Measurements from ENCODE around the gene CFAP77.

CFAP77 gene

DNA sequence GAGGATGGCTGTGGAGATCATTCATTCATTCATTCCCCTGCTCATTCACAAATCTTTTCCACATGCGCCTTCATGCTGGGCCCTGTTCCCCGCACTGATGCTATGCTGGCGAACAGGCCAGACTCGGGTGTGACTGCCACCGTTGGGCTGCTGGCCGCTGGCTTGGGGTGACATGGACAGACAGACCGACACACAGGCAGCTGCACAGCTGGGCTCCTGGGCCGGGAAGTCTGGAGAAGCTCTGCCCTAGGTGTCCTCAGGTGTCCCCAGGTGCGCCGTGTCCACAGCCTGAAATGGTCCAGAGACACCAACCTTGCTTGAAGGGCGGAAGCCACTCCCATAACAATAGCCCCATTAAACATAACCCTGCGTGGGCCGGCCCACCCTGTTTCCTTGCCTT is 137.4 kb downstream of the CFAP77 start:
- TF ChIP-seq, protein P1, sequence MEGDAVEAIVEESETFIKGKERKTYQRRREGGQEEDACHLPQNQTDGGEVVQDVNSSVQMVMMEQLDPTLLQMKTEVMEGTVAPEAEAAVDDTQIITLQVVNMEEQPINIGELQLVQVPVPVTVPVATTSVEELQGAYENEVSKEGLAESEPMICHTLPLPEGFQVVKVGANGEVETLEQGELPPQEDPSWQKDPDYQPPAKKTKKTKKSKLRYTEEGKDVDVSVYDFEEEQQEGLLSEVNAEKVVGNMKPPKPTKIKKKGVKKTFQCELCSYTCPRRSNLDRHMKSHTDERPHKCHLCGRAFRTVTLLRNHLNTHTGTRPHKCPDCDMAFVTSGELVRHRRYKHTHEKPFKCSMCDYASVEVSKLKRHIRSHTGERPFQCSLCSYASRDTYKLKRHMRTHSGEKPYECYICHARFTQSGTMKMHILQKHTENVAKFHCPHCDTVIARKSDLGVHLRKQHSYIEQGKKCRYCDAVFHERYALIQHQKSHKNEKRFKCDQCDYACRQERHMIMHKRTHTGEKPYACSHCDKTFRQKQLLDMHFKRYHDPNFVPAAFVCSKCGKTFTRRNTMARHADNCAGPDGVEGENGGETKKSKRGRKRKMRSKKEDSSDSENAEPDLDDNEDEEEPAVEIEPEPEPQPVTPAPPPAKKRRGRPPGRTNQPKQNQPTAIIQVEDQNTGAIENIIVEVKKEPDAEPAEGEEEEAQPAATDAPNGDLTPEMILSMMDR (IDR thresholded peaks at IDR 0.05; ENCODE audit: insufficient read depth, low read length, poor library complexity, severe bottlenecking), result no peak
- no peaks in the 10 kb centered on the region for H3K36me3 ChIP-seq (ENCODE audit: control insufficient read depth, insufficient read depth, low read length)
- no peaks in the 10 kb centered on the region; the same call in 1 of the 2 replicates for H3K27me3 ChIP-seq (replicated peaks; ENCODE audit: control insufficient read depth, insufficient read depth, low read length)
- no peak overlapping the region for H3K4me3 ChIP-seq (replicated peaks; ENCODE audit: low read depth, low read length)
- no peak for DNase-seq (ENCODE audit: extremely low read depth, insufficient read length)

DNA sequence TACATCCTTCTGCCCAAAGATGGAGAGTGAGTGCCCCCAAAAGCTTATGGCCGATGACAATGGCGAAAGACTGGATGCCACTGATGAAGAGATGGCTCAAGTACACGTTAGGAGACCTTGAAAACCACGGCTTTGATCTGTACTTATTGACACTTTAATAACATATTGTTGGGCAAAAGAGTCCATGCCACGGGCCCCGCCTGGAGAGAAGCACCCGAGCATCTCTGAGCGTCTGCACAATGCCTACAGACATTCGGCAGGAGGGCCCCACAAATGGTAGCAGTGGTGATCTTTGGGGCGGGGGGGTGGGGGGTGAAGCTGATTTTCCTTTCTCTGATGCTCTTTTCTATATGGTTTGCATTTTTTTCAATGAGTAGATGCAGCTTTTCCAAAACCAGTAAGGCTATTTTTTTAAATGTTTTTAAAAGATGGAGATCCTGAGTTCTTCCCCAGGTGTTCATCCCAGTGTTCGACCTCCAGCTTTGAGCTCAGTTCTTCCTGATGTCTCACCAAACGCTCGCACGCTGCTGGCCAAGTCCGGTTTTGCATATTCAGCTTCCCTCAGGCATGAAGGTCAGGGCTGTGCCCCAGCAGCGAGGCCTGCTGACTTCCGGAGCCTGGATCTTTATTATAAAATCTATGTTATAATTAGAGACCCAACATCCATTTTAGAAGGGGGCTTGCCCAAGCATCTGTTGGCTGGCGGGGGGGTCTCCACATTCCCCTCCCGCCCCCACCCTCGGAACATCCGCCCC is 138.1 kb downstream of the CFAP77 start:
- H3K36me3 ChIP-seq (ENCODE audit: control insufficient read depth, insufficient read depth, low read length), result no peaks in the 10 kb centered on the region
- H3K4me3 ChIP-seq (replicated peaks; ENCODE audit: low read depth, low read length), result no peak overlapping the region
- no peaks in the 10 kb centered on the region; the same call in 1 of the 2 replicates for H3K27me3 ChIP-seq (replicated peaks; ENCODE audit: control insufficient read depth, insufficient read depth, low read length)
- DNase-seq (ENCODE audit: extremely low read depth, insufficient read length), result no peak
- TF ChIP-seq, protein P1 (IDR thresholded peaks at IDR 0.05; ENCODE audit: insufficient read depth, low read length, poor library complexity, severe bottlenecking), result no peak

DNA sequence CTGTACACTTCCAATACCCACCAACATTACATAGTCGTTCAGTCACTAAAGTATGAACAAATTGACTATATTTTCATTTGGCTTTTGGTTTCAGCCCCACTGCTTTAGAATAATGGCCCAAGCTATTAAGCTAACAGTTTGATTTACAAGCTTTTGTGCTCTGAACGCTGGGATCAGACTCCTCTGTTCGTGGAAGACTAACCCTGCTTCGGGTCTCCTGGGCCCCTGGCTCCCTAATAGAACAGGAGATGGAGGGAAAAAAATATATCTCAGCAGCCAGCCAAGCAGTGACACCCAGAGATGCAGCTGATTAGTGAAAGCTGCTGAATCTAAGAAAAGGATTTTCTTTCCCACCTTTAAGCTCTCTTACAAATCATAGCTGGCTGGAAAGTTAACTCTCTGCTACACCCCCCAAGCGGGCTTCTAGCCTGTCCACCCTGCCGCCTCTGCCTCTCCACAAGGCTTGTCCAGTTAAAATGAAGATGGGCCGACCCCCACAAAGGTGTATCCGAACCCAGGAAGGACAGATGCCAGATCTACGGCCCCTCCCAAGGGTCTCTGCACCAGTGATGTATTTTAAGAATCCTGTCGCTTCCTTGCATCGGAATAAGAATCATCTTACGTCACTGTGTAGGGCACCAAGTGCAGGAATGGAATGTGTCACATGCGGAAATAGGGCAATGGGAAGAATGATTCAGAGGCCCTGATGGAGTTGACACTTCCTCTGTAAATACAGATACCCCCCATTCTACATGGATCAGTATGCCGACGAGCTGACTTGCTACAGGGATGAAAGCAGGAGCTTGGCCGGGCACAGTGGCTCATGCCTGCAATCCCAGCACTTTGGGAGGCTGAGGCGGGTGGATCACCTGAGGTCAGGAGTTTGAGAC is 139.0 kb downstream of the CFAP77 start:
- no peak for DNase-seq (ENCODE audit: extremely low read depth, insufficient read length)
- TF ChIP-seq, protein P1 (IDR thresholded peaks at IDR 0.05; ENCODE audit: insufficient read depth, low read length, poor library complexity, severe bottlenecking), result no peak
- H3K36me3 ChIP-seq (ENCODE audit: control insufficient read depth, insufficient read depth, low read length), result no peaks in the 10 kb centered on the region
- H3K4me3 ChIP-seq (replicated peaks; ENCODE audit: low read depth, low read length), result no peak overlapping the region
- no peaks in the 10 kb centered on the region for H3K27me3 ChIP-seq (replicated peaks; ENCODE audit: control insufficient read depth, insufficient read depth, low read length)

DNA sequence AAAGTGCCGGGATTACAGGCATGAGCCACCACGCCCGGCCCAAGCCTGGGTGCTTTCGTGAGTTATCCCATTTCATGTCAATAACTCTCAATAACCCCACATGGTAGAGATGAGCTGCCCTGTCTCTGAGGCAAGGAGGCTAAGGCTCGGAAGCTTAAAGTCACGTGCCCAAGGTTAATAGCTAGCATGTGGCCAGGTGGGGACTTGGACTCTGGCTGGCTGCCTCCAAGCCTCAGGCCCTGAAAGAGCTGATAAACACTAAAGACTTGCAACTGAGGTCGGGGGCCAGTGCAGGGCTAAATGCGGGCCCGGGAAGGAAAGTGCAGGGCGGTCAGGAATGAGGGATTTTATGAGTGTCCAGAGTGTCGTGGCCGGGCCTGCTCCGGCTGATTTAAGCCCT is 141.5 kb downstream of the CFAP77 start:
- no peak for DNase-seq (ENCODE audit: extremely low read depth, insufficient read length)
- no peaks in the 10 kb centered on the region for H3K27me3 ChIP-seq (replicated peaks; ENCODE audit: control insufficient read depth, insufficient read depth, low read length)
- TF ChIP-seq, protein P1 (IDR thresholded peaks at IDR 0.05; ENCODE audit: insufficient read depth, low read length, poor library complexity, severe bottlenecking), result no peak
- H3K4me3 ChIP-seq (replicated peaks; ENCODE audit: low read depth, low read length), result no peak overlapping the region
- H3K36me3 ChIP-seq (ENCODE audit: control insufficient read depth, insufficient read depth, low read length), result no peaks in the 10 kb centered on the region

DNA sequence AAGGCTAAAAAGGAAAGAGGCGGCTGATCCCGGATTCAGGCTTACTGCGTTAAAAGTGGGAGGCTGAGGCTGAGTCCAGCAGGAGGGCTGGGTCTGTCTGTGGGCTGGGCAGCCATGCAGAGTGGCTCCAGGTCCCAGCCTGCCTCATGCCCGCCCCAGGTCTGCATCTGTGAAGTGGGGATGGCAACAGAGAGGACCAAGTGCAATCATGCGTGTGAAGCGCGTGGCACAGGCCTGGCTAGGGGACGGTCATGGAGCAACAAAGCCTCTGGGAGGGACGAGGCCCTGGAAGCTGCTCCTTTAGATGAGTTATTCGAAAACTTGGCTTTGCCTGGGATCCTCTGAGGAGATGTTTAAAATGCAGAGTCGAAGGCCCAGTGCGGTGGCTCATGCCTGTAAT is 142.0 kb downstream of the CFAP77 start:
- DNase-seq (ENCODE audit: extremely low read depth, insufficient read length), result no peak
- Histone ChIP-seq H3K27me3 (replicated peaks; ENCODE audit: control insufficient read depth, insufficient read depth, low read length) (no peaks in the 10 kb centered on the region), H3K36me3 (ENCODE audit: control insufficient read depth, insufficient read depth, low read length) (no peaks in the 10 kb centered on the region), H3K4me3 (replicated peaks; ENCODE audit: low read depth, low read length) (no peak overlapping the region)
- TF ChIP-seq, protein P1 (IDR thresholded peaks at IDR 0.05; ENCODE audit: insufficient read depth, low read length, poor library complexity, severe bottlenecking), result no peak

Measured in GM06990 (cell line).